ENCODE measurements around the gene NCOR1. TPM values are rescaled to one million over a fixed set of nuclear protein-coding genes. Genes with fewer than 3 reads are reported as not detected.
A peak's percentile ranks its signal among the peaks of the same experiment; 100 is the strongest.
"Not testable (repeated sequence)": the region's sequence is repeated elsewhere in the genome, so short reads cannot be mapped to it uniquely, and the experiment has no call there.

The NCOR1 gene
- total and polyA plus RNA-seq, 2 experiments from 2014 or later = 50.6 to 95.7 TPM

- H3K27ac ChIP-seq = no peak overlapping the region
- 79 to 84% methylated on average over 3 of the region's 3 CpGs for WGBS, 2 experiments (ENCODE audit: low coverage in 1 of 2, low lambda C conversion rate in 2 of 2, missing lambda C conversion rate in 2 of 2)
- no peak for TF ChIP-seq EZH2 (IDR thresholded peaks at IDR 0.05; ENCODE audit: insufficient read depth, poor library complexity, severe bottlenecking)
- TF ChIP-seq EZH2phosphoT487 (IDR thresholded peaks at IDR 0.05; ENCODE audit: insufficient read depth, low read depth) = no peak
Observed at GRCh38 chr17:16222406-16222805, 7.1 kb upstream of the NCOR1 start.

GRCh38 chr17:16217002-16217635 is 1.8 kb upstream of the NCOR1 start, which contains the start of gene PIGL:
Gene PIGL, plus strand, starts transcription at chr17:16217210. Its CDS starts 17 bp downstream, at chr17:16217227.
- Histone ChIP-seq H3K9me3 (ENCODE audit: low read depth) (no peaks in the 10 kb centered on the region), H2AFZ (peak within 1 kb of the TSS; percentile 89), H4K20me1 (ENCODE audit: insufficient read depth) (no peaks in the 10 kb centered on the region), H3K27ac (peak within 1 kb of the TSS; percentile 95), H3K79me2 (ENCODE audit: insufficient read depth) (peaks cover 85% of the 10 kb centered on the region), H3K4me2 (ENCODE audit: unreplicated experiment) (peak within 1 kb of the TSS; percentile 84), H3K27me3 (replicated peaks; ENCODE audit: insufficient read depth) (no peaks in the 10 kb centered on the region), H3F3A (ENCODE audit: insufficient read depth) (peaks cover 31% of the 10 kb centered on the region), H3K9me2 (ENCODE audit: insufficient read depth) (no peaks in the 10 kb centered on the region), H3K4me1 (ENCODE audit: insufficient read depth) (peaks cover 28% of the 10 kb centered on the region), H3K9ac (peak within 1 kb of the TSS; percentile 95), H3K4me3 (peak within 1 kb of the TSS; percentile 96), H3K36me3 (ENCODE audit: low read depth) (no peaks in the 10 kb centered on the region)
- DNase-seq = peak; percentile 94
- TF ChIP-seq EZH2phosphoT487 (IDR thresholded peaks at IDR 0.05; ENCODE audit: insufficient read depth, low read depth) (no peak), EZH2 (IDR thresholded peaks at IDR 0.05; ENCODE audit: insufficient read depth, poor library complexity, severe bottlenecking) (no peak)
- in situ Hi-C loops (cut with MboI) = no loop called here
- 1 to 2% methylated on average over 28 to 29 of the region's 29 CpGs for WGBS, 2 experiments (ENCODE audit: low coverage in 1 of 2, low lambda C conversion rate in 2 of 2, missing lambda C conversion rate in 2 of 2)

More at GRCh38 chr17:16222406-16222805, 7.1 kb upstream of the NCOR1 start:
- peaks cover 79% of the 10 kb centered on the region for H3K79me2 ChIP-seq (ENCODE audit: insufficient read depth)
- in situ Hi-C loops (cut with MboI) = no loop called here
- no peaks in the 10 kb centered on the region for H3K27me3 ChIP-seq (replicated peaks; ENCODE audit: insufficient read depth)
- H3F3A ChIP-seq (ENCODE audit: insufficient read depth) = peaks cover 13% of the 10 kb centered on the region; the same call in 1 of the 2 replicates
- no peak for DNase-seq
- H3K9me2 ChIP-seq (ENCODE audit: insufficient read depth) = no peaks in the 10 kb centered on the region
- no peak overlapping the region for H3K4me3 ChIP-seq
- no peak overlapping the region for H2AFZ ChIP-seq
- H4K20me1 ChIP-seq (ENCODE audit: insufficient read depth) = no peaks in the 10 kb centered on the region
- no peaks in the 10 kb centered on the region for H3K36me3 ChIP-seq (ENCODE audit: low read depth)
- peaks cover 16% of the 10 kb centered on the region for H3K4me1 ChIP-seq (ENCODE audit: insufficient read depth)
- H3K9ac ChIP-seq = no peak overlapping the region
- no peaks in the 10 kb centered on the region for H3K9me3 ChIP-seq (ENCODE audit: low read depth)
- H3K4me2 ChIP-seq (ENCODE audit: unreplicated experiment) = no peak overlapping the region

GRCh38 chr17:16216341-16217001 is 1.1 kb upstream of the NCOR1 start:
- Histone ChIP-seq H3K9ac (peak overlapping the region; percentile 95), H3K4me2 (ENCODE audit: unreplicated experiment) (peak overlapping the region; percentile 84), H2AFZ (peak overlapping the region; percentile 89), H3K27ac (peak overlapping the region; percentile 95), H3K79me2 (ENCODE audit: insufficient read depth) (peaks cover 87% of the 10 kb centered on the region), H3K4me1 (ENCODE audit: insufficient read depth) (peaks cover 31% of the 10 kb centered on the region), H3K4me3 (peak overlapping the region; percentile 96), H3F3A (ENCODE audit: insufficient read depth) (peaks cover 30% of the 10 kb centered on the region)
- 77 to 78% methylated on average over 33 to 38 of the region's 38 CpGs for WGBS, 2 experiments (ENCODE audit: low coverage in 1 of 2, low lambda C conversion rate in 2 of 2, missing lambda C conversion rate in 2 of 2)
- DNase-seq; H3K9me2 ChIP-seq (ENCODE audit: insufficient read depth); H3K36me3 ChIP-seq (ENCODE audit: low read depth); H3K9me3 ChIP-seq (ENCODE audit: low read depth); in situ Hi-C loops (cut with MboI); H3K27me3 ChIP-seq (replicated peaks; ENCODE audit: insufficient read depth); H4K20me1 ChIP-seq (ENCODE audit: insufficient read depth): not testable (repeated sequence)

- Histone ChIP-seq H2AFZ (peak overlapping the region; percentile 79), H3K9me2 (ENCODE audit: insufficient read depth) (no peaks in the 10 kb centered on the region), H3K4me3 (peak overlapping the region; percentile 84), H3K27ac (peak overlapping the region; percentile 95), H3K79me2 (ENCODE audit: insufficient read depth) (peaks cover 93% of the 10 kb centered on the region), H3K9ac (peak overlapping the region; percentile 95), H3F3A (ENCODE audit: insufficient read depth) (peaks cover 31% of the 10 kb centered on the region), H3K27me3 (replicated peaks; ENCODE audit: insufficient read depth) (no peaks in the 10 kb centered on the region), H3K9me3 (ENCODE audit: low read depth) (no peaks in the 10 kb centered on the region), H3K4me1 (ENCODE audit: insufficient read depth) (peaks cover 34% of the 10 kb centered on the region), H3K36me3 (ENCODE audit: low read depth) (no peaks in the 10 kb centered on the region), H4K20me1 (ENCODE audit: insufficient read depth) (no peaks in the 10 kb centered on the region), H3K4me2 (ENCODE audit: unreplicated experiment) (peak overlapping the region; percentile 81)
- DNase-seq = peak; percentile 67
- no peak for TF ChIP-seq EZH2 (IDR thresholded peaks at IDR 0.05; ENCODE audit: insufficient read depth, poor library complexity, severe bottlenecking)
- TF ChIP-seq EZH2phosphoT487 (IDR thresholded peaks at IDR 0.05; ENCODE audit: insufficient read depth, low read depth) = no peak
- 19 to 20% methylated on average over 22 of the region's 22 CpGs for WGBS, 2 experiments (ENCODE audit: low coverage in 1 of 2, low lambda C conversion rate in 2 of 2, missing lambda C conversion rate in 2 of 2)
- in situ Hi-C loops (cut with MboI) = no loop called here
Observed at GRCh38 chr17:16215965-16216316, 607 bp upstream of the NCOR1 start.

Measured in GM23248 (cell line).